Mesenchymal stem cell (in vitro differentiated cells and primary cell): ENCODE measurements around the gene DYNC2H1.

Experiments
- DNase-seq: peaks from one replicate; pipeline ENCODE4 v3.0.0-alpha.2; 2013
- H2AFZ ChIP-seq: one replicate; pipeline ENCODE4 v1.6.1; 2013; ENCODE audit warnings: low read depth, mild to moderate bottlenecking, control low read depth, inconsistent platforms, low read length, moderate library complexity
- H2AK5ac ChIP-seq: 2 replicates; pipeline ENCODE4 v1.6.1; 2013; ENCODE audit warnings: low read length, moderate library complexity, mild to moderate bottlenecking, inconsistent platforms; ENCODE audit not compliant: severe bottlenecking
- H2BK120ac ChIP-seq: one replicate; pipeline ENCODE4 v1.6.1; 2013; ENCODE audit warnings: low read depth, mild to moderate bottlenecking, inconsistent platforms, low read length, moderate library complexity
- H2BK12ac ChIP-seq, 2 experiments: one replicate each; pipeline ENCODE4 v1.6.1; 2013; ENCODE audit warnings: inconsistent platforms in 2 of 2, low read length in 2 of 2, mild to moderate bottlenecking in 2 of 2, moderate library complexity in 2 of 2, control low read depth in 1 of 2
- H2BK15ac ChIP-seq: one replicate; pipeline ENCODE4 v1.6.1; 2013; ENCODE audit warnings: mild to moderate bottlenecking, low read depth, inconsistent platforms; ENCODE audit not compliant: poor library complexity, severe bottlenecking
- H2BK5ac ChIP-seq: 2 replicates; pipeline ENCODE4 v1.6.1; 2013; ENCODE audit warnings: low read depth, mild to moderate bottlenecking, low read length, control low read depth, inconsistent platforms; ENCODE audit not compliant: poor library complexity, severe bottlenecking
- H3K14ac ChIP-seq, 2 experiments: one replicate each; pipeline ENCODE4 v1.6.1; 2013; ENCODE audit warnings: inconsistent platforms in 2 of 2, low read length in 2 of 2, control low read depth in 1 of 2, mild to moderate bottlenecking in 1 of 2, moderate library complexity in 1 of 2
- H3K18ac ChIP-seq, 2 experiments: one replicate each; pipeline ENCODE4 v1.6.1; 2013; ENCODE audit warnings: inconsistent platforms in 2 of 2, low read length in 2 of 2, control low read depth in 1 of 2, low read depth in 1 of 2, mild to moderate bottlenecking in 1 of 2
- H3K23ac ChIP-seq, 2 experiments: one replicate each; pipeline ENCODE4 v1.6.1; 2013; ENCODE audit warnings: inconsistent platforms in 2 of 2, low read length in 2 of 2, mild to moderate bottlenecking in 2 of 2, moderate library complexity in 2 of 2, control low read depth in 1 of 2
- H3K27ac ChIP-seq: 2 replicates; pipeline ENCODE4 v1.5.1; 2013; ENCODE audit warnings: mild to moderate bottlenecking, moderate library complexity, low read length, control low read depth, inconsistent platforms; ENCODE audit not compliant: poor library complexity, severe bottlenecking
- H3K27me3 ChIP-seq, 2 experiments: 2 replicates each; pipeline versions ENCODE4 v1.6.1 to v1.7.0; 2013; ENCODE audit warnings: low read length in 2 of 2, mild to moderate bottlenecking in 2 of 2, moderate library complexity in 2 of 2, control low read depth in 1 of 2, inconsistent platforms in 1 of 2; ENCODE audit not compliant: control insufficient read depth in 1 of 2, insufficient read depth in 1 of 2
- H3K36me3 ChIP-seq, 2 experiments: 2 replicates each; pipeline versions ENCODE4 v1.6.1 to v1.7.0; 2013; ENCODE audit warnings: low read length in 2 of 2, control low read depth in 1 of 2, inconsistent platforms in 1 of 2, low read depth in 1 of 2, mild to moderate bottlenecking in 1 of 2; ENCODE audit not compliant: insufficient read depth in 2 of 2, control insufficient read depth in 1 of 2
- H3K4ac ChIP-seq, 2 experiments: one replicate each; pipeline ENCODE4 v1.6.1; 2013; ENCODE audit warnings: inconsistent platforms in 2 of 2, low read length in 2 of 2, mild to moderate bottlenecking in 2 of 2, moderate library complexity in 2 of 2, control low read depth in 1 of 2, low read depth in 1 of 2
- H3K4me1 ChIP-seq: 2 replicates; pipeline ENCODE4 v1.6.1; 2013; ENCODE audit warnings: low read depth, low read length, control low read depth; ENCODE audit not compliant: control insufficient read depth, insufficient read depth
- H3K4me2 ChIP-seq: 2 replicates; pipeline ENCODE4 v1.6.1; 2013; ENCODE audit warnings: low read length, mild to moderate bottlenecking, inconsistent platforms; ENCODE audit not compliant: poor library complexity, severe bottlenecking
- H3K4me3 ChIP-seq, 2 experiments: 2 replicates each; pipeline versions ENCODE4 v1.5.1 to v1.7.0; 2013; ENCODE audit warnings: low read length in 2 of 2, mild to moderate bottlenecking in 2 of 2, control low read depth in 1 of 2, low read depth in 1 of 2; ENCODE audit not compliant: insufficient read depth in 1 of 2
- H3K79me1 ChIP-seq: replicated peaks from 2 replicates; pipeline ENCODE4 v1.6.1; 2013; ENCODE audit warnings: mild to moderate bottlenecking, control low read depth, low read length, inconsistent platforms; ENCODE audit not compliant: poor library complexity, severe bottlenecking
- H3K9ac ChIP-seq: 2 replicates; pipeline ENCODE4 v1.7.0; 2013; ENCODE audit warnings: mild to moderate bottlenecking, low read length, moderate library complexity
- H3K9me3 ChIP-seq: 2 replicates; pipeline ENCODE4 v1.7.0; 2013; ENCODE audit warnings: mild to moderate bottlenecking, low read length; ENCODE audit not compliant: control insufficient read depth
- H4K8ac ChIP-seq: one replicate; pipeline ENCODE4 v1.6.1; 2013; ENCODE audit warnings: inconsistent platforms, mild to moderate bottlenecking, low read length, moderate library complexity
- H4K91ac ChIP-seq: one replicate; pipeline ENCODE4 v1.6.1; 2013; ENCODE audit warnings: mild to moderate bottlenecking, low read length, inconsistent platforms
- WGBS: methylation state at CpG from one replicate; pipeline ENCODE4 v1.1.7; 2013; ENCODE audit warnings: mixed read lengths; 5-methylcytosine and 5-hydroxymethylcytosine counted together

Gene DYNC2H1

DNA sequence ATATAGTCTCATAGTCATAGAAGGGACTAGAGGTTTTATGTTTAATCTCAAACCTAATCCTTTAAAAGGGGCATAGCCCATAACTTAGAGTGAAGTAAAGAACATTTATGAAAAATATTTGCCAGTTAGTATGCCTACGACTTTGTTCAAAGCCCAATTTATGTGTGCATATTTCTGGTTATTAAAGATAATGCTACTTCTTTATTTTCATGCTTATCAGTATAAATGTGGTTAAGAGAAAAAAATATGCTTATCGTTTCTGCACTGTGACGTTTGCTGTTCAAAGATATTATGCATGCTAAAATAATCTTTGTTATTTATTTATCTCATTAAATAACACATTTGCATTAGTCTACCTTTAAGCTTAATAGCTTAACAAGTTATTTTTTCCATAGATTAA lies 343.9 kb downstream of the DYNC2H1 start:
- no peak overlapping the region for H2BK120ac ChIP-seq
- H3K27ac ChIP-seq = no peak overlapping the region
- no peaks in the 10 kb centered on the region for H3K9me3 ChIP-seq
- H3K18ac ChIP-seq = no peak overlapping the region
- no peak overlapping the region for H3K4me3 ChIP-seq
- DNase-seq = no peak
- H4K91ac ChIP-seq = no peak overlapping the region
- no peak overlapping the region for H2BK15ac ChIP-seq
- no peak overlapping the region for H2AK5ac ChIP-seq
- H2BK5ac ChIP-seq = no peak overlapping the region
- peaks cover 0 to 24% of the 10 kb centered on the region in 2 experiments for H3K36me3 ChIP-seq
- H3K4me1 ChIP-seq = no peaks in the 10 kb centered on the region
- WGBS = no CpG with 5 or more reads among the region's 3 CpGs
- H3K9ac ChIP-seq = no peak overlapping the region
- no peaks in the 10 kb centered on the region for H3K79me1 ChIP-seq
- no peak overlapping the region for H2BK12ac ChIP-seq
- no peak overlapping the region for H2AFZ ChIP-seq
- H3K4me2 ChIP-seq = no peak overlapping the region
- H3K27me3 ChIP-seq = no peaks in the 10 kb centered on the region
- H4K8ac ChIP-seq = no peak overlapping the region
- H3K4ac ChIP-seq = no peak overlapping the region
- no peak overlapping the region for H3K14ac ChIP-seq
- H3K23ac ChIP-seq = no peak overlapping the region

DNA sequence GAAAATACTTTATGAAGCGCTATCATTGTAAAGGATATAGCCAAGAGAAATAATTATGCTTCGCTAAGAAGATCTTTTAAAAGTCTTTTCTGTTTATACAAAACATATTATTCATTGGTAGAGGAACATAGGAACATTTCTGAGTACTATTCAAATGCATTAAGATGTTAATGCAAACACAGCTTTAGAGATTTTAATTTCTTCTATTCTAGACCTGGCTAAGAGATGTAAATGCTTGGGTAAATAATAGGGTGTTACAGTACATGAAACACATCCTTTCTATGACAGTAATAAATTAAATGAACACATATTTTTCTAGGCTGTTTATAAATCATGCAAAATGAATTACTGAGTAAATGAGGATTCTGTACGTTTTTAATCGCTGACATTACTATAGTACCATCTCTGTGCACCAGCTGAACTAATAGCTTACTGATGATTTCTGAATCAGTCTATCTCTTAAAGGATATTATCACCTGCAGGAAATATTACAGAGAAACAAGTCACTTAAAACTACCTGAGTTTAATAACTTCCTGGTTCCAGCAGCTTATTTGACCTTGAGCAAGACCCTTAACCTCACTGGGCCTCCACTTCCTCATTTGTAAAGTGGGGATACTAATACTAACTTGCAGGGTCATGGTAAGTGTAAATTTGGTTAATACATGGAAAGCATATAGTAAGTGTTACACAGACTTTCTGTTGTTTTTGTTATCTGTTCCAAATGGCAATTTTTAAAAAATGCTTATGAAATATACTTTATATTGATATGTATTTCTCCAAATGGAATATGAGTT lies 344.9 kb downstream of the DYNC2H1 start:
- Histone ChIP-seq H3K27ac (no peak overlapping the region), H4K91ac (no peak overlapping the region), H2BK5ac (no peak overlapping the region), H3K4ac (no peak overlapping the region), H2AK5ac (no peak overlapping the region), H2BK15ac (no peak overlapping the region), H3K79me1 (no peaks in the 10 kb centered on the region), H3K36me3 (peaks cover 0 to 30% of the 10 kb centered on the region in 2 experiments), H3K14ac (no peak overlapping the region), H3K4me2 (no peak overlapping the region), H2BK12ac (no peak overlapping the region), H3K23ac (no peak overlapping the region), H3K18ac (no peak overlapping the region), H3K27me3 (no peaks in the 10 kb centered on the region), H3K4me3 (no peak overlapping the region), H2AFZ (no peak overlapping the region), H3K9me3 (no peaks in the 10 kb centered on the region), H3K9ac (no peak overlapping the region), H3K4me1 (no peaks in the 10 kb centered on the region), H4K8ac (no peak overlapping the region), H2BK120ac (no peak overlapping the region)
- no peak for DNase-seq
- 100% methylated on average over 2 of the region's 4 CpGs for WGBS

DNA sequence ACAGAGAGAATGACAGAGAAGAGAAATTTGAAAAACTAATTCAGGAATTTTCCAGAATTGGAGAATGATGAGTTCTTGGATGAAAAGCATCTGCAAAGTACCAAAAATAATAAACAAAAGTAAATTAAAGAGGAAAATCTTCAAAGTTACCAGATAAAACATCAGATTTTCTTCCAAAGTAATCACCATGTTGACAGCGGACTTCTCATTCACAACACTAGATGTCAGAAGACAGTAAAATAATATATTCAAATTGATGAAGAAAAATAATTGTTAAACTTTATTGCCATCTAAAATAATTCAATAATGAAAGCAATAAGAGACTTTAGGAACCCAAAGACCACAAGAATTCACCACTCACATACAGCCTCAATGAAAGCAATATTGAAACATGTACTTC lies 355.2 kb downstream of the DYNC2H1 start:
- no peak overlapping the region for H3K27ac ChIP-seq
- H3K79me1 ChIP-seq = no peaks in the 10 kb centered on the region
- H2BK120ac ChIP-seq = no peak overlapping the region
- H2BK15ac ChIP-seq = no peak overlapping the region
- H3K4ac ChIP-seq = no peak overlapping the region
- no peak overlapping the region for H3K23ac ChIP-seq
- no peaks in the 10 kb centered on the region for H3K27me3 ChIP-seq
- no peaks in the 10 kb centered on the region for H3K9me3 ChIP-seq
- no peak overlapping the region for H3K4me3 ChIP-seq
- no peak overlapping the region for H2BK5ac ChIP-seq
- H2BK12ac ChIP-seq = no peak overlapping the region
- H2AK5ac ChIP-seq = no peak overlapping the region
- peaks cover 0 to 23% of the 10 kb centered on the region in 2 experiments for H3K36me3 ChIP-seq
- DNase-seq = no peak
- no peak overlapping the region for H4K91ac ChIP-seq
- H3K9ac ChIP-seq = no peak overlapping the region
- no peak overlapping the region for H3K4me2 ChIP-seq
- H2AFZ ChIP-seq = no peak overlapping the region
- no peaks in the 10 kb centered on the region for H3K4me1 ChIP-seq
- no peak overlapping the region for H3K14ac ChIP-seq
- no peak overlapping the region for H4K8ac ChIP-seq
- no peak overlapping the region for H3K18ac ChIP-seq
- WGBS = no CpG with 5 or more reads among the region's 1 CpG

DNA sequence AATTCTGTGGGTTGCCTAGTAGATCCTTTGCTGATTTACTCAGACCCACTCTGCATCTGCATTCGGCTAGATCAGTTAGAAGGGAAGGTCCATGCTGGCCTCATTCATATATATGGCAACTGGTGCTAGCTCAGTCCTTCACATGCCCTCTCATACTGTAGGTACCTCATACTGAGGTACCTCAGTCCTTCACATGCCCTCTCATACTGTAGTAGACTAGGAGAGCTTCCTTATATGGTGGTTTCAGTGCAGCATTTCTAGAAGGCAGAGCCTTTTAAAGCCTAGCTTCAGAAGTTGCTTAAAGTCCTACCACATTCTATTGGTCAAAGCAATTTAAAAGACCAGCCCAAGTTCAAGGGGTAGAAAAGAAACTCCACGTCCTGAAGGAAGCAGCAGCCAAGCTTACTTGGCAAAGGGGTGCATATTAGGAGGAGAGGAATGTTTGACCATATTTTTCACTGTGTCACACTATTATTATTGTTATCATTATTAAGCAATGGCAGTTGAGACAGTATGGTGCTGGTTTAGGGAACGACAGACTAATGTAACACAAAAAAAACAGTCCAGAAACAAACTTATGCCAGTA lies 356.4 kb downstream of the DYNC2H1 start:
- WGBS = 86% methylated on average over 2 of the region's 3 CpGs
- no peak overlapping the region for H3K4ac ChIP-seq

More for the DNA sequence above, 356.4 kb downstream of the DYNC2H1 start:
- H2BK15ac ChIP-seq = no peak overlapping the region
- H2AFZ ChIP-seq = no peak overlapping the region
- no peak overlapping the region for H2BK12ac ChIP-seq
- no peak overlapping the region for H2BK5ac ChIP-seq
- no peaks in the 10 kb centered on the region for H3K4me1 ChIP-seq
- no peak overlapping the region for H3K23ac ChIP-seq
- H3K27ac ChIP-seq = no peak overlapping the region
- H3K4me2 ChIP-seq = no peak overlapping the region
- no peak for DNase-seq
- H4K8ac ChIP-seq = no peak overlapping the region
- H2AK5ac ChIP-seq = no peak overlapping the region
- H4K91ac ChIP-seq = no peak overlapping the region
- no peak overlapping the region for H3K4me3 ChIP-seq
- no peak overlapping the region for H3K18ac ChIP-seq
- peaks cover 0 to 31% of the 10 kb centered on the region in 2 experiments for H3K36me3 ChIP-seq
- H3K9ac ChIP-seq = no peak overlapping the region
- H3K27me3 ChIP-seq = no peaks in the 10 kb centered on the region
- no peak overlapping the region for H2BK120ac ChIP-seq
- no peak overlapping the region for H3K14ac ChIP-seq
- no peaks in the 10 kb centered on the region for H3K79me1 ChIP-seq
- no peaks in the 10 kb centered on the region for H3K9me3 ChIP-seq
